Measurements from ENCODE around the gene DSE. TPM values are rescaled to one million over a fixed set of nuclear protein-coding genes. Genes with fewer than 3 reads are reported as not detected.

The DSE gene
- polyA plus RNA-seq, 2 of the 4 experiments (the other 2 are of a cell fraction): 20.2 to 22.7 TPM

DNA sequence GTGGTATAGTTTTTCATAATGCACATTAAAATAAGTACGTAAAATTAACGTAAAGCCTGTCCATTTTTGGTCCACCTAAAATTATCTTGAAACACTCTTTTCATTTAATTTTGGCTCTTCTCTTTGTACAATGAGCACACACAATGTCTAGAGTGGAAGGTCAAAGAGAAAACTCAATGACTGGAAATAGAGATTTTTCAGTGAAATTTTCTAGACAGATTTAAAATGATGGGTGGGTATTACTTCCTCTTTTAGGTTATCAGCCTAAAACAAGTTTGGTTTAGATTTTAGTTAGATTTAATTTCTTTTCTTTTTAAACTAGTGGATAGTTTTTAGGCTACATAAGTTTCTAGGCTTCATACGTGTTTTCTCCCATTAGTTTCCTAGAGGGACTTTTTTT lies 24.9 kb downstream of the DSE start:
- Histone ChIP-seq H3K4me2 (no peak overlapping the region), H3K27ac (no peak overlapping the region), H3K9me3 (no peaks in the 10 kb centered on the region), H3K4me3 (no peak overlapping the region), H3K4me1 (peaks cover 15% of the 10 kb centered on the region)
- POLR2A ChIA-PET: no interaction called here
- CTCF ChIA-PET: interaction anchor here (2.3 kb wide), 1 partner anchor 108 kb away, joined by 7 read pairs; no protein-coding TSS in a partner anchor
- DNase-seq (ENCODE audit: low read depth in 1 of 2, low spot score in 1 of 2): no peak
- 90% methylated on average over 3 of the region's 3 CpGs for WGBS (ENCODE audit: missing lambda C conversion rate)
- no peak for FAIRE-seq
- ATAC-seq: no peak
- TF ChIP-seq HEYL (CRISPR knock-in tag; IDR thresholded peaks at IDR 0.05): no peak
- no peak for TF ChIP-seq FOSB (CRISPR knock-in tag; IDR thresholded peaks at IDR 0.05)
- TF ChIP-seq FOXS1 (CRISPR knock-in tag; IDR thresholded peaks at IDR 0.05): no peak
- no peak for TF ChIP-seq HOXB13 (CRISPR knock-in tag; IDR thresholded peaks at IDR 0.05; ENCODE audit: low read depth)
- no peak for TF ChIP-seq ZSCAN20 (CRISPR knock-in tag; IDR thresholded peaks at IDR 0.05)
- no peak for TF ChIP-seq ZFP36 (IDR thresholded peaks at IDR 0.05; ENCODE audit: borderline replicate concordance, partially characterized antibody)
- no peak for TF ChIP-seq JUNB (IDR thresholded peaks at IDR 0.05)
- no peak for TF ChIP-seq RARB (CRISPR knock-in tag; IDR thresholded peaks at IDR 0.05)
- TF ChIP-seq HMGXB4 (CRISPR knock-in tag; IDR thresholded peaks at IDR 0.05; ENCODE audit: borderline replicate concordance): no peak
- TF ChIP-seq EHF (CRISPR knock-in tag; IDR thresholded peaks at IDR 0.05): no peak
- TF ChIP-seq TFCP2L1 (CRISPR knock-in tag; IDR thresholded peaks at IDR 0.05): no peak
- no peak for TF ChIP-seq RAD21 (conservative IDR thresholded peaks at IDR 0.05 in 1 of 2, IDR thresholded peaks at IDR 0.05 in 1 of 2)
- TF ChIP-seq ZC3H11A (IDR thresholded peaks at IDR 0.05): no peak
- no peak for TF ChIP-seq MYC (IDR thresholded peaks at IDR 0.05; ENCODE audit: borderline replicate concordance, low read length)
- TF ChIP-seq KDM5A (IDR thresholded peaks at IDR 0.05): no peak
- TF ChIP-seq, protein P1, sequence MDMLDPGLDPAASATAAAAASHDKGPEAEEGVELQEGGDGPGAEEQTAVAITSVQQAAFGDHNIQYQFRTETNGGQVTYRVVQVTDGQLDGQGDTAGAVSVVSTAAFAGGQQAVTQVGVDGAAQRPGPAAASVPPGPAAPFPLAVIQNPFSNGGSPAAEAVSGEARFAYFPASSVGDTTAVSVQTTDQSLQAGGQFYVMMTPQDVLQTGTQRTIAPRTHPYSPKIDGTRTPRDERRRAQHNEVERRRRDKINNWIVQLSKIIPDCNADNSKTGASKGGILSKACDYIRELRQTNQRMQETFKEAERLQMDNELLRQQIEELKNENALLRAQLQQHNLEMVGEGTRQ (IDR thresholded peaks at IDR 0.05): no peak
- TF ChIP-seq RFX5 (IDR thresholded peaks at IDR 0.05): no peak
- TF ChIP-seq, protein P2, sequence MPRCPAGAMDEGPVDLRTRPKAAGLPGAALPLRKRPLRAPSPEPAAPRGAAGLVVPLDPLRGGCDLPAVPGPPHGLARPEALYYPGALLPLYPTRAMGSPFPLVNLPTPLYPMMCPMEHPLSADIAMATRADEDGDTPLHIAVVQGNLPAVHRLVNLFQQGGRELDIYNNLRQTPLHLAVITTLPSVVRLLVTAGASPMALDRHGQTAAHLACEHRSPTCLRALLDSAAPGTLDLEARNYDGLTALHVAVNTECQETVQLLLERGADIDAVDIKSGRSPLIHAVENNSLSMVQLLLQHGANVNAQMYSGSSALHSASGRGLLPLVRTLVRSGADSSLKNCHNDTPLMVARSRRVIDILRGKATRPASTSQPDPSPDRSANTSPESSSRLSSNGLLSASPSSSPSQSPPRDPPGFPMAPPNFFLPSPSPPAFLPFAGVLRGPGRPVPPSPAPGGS (IDR thresholded peaks at IDR 0.05): no peak

DNA sequence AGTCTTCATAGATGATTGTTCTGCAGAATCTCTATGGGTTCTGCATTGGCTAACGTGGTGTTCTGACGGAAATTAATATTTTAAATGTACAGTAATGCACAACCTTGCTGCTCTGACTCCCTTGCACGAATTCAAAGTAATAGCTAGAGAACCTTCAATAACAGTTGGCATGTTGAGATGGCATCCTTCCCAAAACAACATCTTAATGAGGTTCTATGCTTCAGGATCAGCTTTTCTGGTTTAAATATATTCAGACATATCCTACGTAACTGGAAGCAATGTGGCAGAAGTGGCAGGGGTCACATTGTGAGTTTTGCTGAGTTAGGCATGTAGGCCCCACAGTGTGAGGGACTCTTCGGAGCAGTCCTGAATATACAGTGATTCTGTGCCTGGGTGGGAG lies 25.7 kb downstream of the DSE start:
- ChIA-PET POLR2A (no interaction called here), CTCF (interaction anchor here (2.3 kb wide), 1 partner anchor 109 kb away, joined by 7 read pairs; no protein-coding TSS in a partner anchor)
- Histone ChIP-seq H3K9me3 (no peaks in the 10 kb centered on the region), H3K4me2 (no peak overlapping the region), H3K27ac (no peak overlapping the region), H3K4me1 (peaks cover 15% of the 10 kb centered on the region), H3K4me3 (no peak overlapping the region)
- ATAC-seq: no peak
- DNase-seq (ENCODE audit: low read depth in 1 of 2, low spot score in 1 of 2): no peak
- 84% methylated on average over 5 of the region's 5 CpGs for WGBS (ENCODE audit: missing lambda C conversion rate)
- no peak for FAIRE-seq
- TF ChIP-seq REST (IDR thresholded peaks at IDR 0.05) (no peak), NPAS2 (CRISPR knock-in tag; IDR thresholded peaks at IDR 0.05; ENCODE audit: borderline replicate concordance) (no peak), BHLHE40 (IDR thresholded peaks at IDR 0.05; ENCODE audit: low read depth, low read length) (no peak), CHD4 (IDR thresholded peaks at IDR 0.05; ENCODE audit: borderline replicate concordance) (no peak), ESRRA (IDR thresholded peaks at IDR 0.05; ENCODE audit: borderline replicate concordance, low read length) (no peak), CBX8 (IDR thresholded peaks at IDR 0.05) (no peak), HOXA7 (CRISPR knock-in tag; IDR thresholded peaks at IDR 0.05) (no peak), HMGXB4 (CRISPR knock-in tag; IDR thresholded peaks at IDR 0.05; ENCODE audit: borderline replicate concordance) (no peak), CBX2 (IDR thresholded peaks at IDR 0.05; ENCODE audit: borderline replicate concordance, low read depth) (no peak), RFX5 (IDR thresholded peaks at IDR 0.05) (no peak)
- TF ChIP-seq, protein P1 (IDR thresholded peaks at IDR 0.05): no peak
- TF ChIP-seq, protein P3, sequence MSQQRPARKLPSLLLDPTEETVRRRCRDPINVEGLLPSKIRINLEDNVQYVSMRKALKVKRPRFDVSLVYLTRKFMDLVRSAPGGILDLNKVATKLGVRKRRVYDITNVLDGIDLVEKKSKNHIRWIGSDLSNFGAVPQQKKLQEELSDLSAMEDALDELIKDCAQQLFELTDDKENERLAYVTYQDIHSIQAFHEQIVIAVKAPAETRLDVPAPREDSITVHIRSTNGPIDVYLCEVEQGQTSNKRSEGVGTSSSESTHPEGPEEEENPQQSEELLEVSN (IDR thresholded peaks at IDR 0.05; ENCODE audit: borderline replicate concordance, low read depth): no peak
